Epithelial cell of esophagus (primary cell): ENCODE measurements around the gene GPR160.

Experiments
- DNase-seq: peaks from one replicate; pipeline ENCODE4 v3.0.0; 2010; ENCODE audit warnings: low read depth
- H3K4me3 ChIP-seq: 2 replicates; pipeline ENCODE4 v1.5.1; 2011; ENCODE audit warnings: mild to moderate bottlenecking, low read length, control low read depth
- CTCF ChIP-seq: IDR thresholded peaks from 2 replicates; pipeline ENCODE4 v1.5.1; 2011; ENCODE audit warnings: low read depth, mild to moderate bottlenecking, low read length, control low read depth, inconsistent platforms; ENCODE audit not compliant: insufficient read depth; ENCODE audit errors: missing control alignments

The GPR160 gene

GRCh38 chr3:170078620-170079281 lies 41.0 kb downstream of the GPR160 start:
- DNase-seq, result no peak
- no peak overlapping the region for H3K4me3 ChIP-seq
- no peak for TF ChIP-seq CTCF

GRCh38 chr3:170079536-170080165 lies 41.9 kb downstream of the GPR160 start:
- no peak for DNase-seq
- H3K4me3 ChIP-seq, result no peak overlapping the region

GRCh38 chr3:170080605-170081004 lies 42.8 kb downstream of the GPR160 start:
- TF ChIP-seq CTCF, result no peak
- no peak overlapping the region for H3K4me3 ChIP-seq
- no peak for DNase-seq

More at GRCh38 chr3:170079536-170080165, 41.9 kb downstream of the GPR160 start:
- TF ChIP-seq CTCF, result no peak

GRCh38 chr3:170081079-170081741 lies 43.4 kb downstream of the GPR160 start:
- TF ChIP-seq CTCF, result no peak
- DNase-seq, result no peak
- H3K4me3 ChIP-seq, result no peak overlapping the region

GRCh38 chr3:170083343-170083742 lies 45.5 kb downstream of the GPR160 start:
- no peak for TF ChIP-seq CTCF
- DNase-seq, result no peak
- no peak overlapping the region for H3K4me3 ChIP-seq

GRCh38 chr3:170085396-170085795 lies 47.6 kb downstream of the GPR160 start:
- DNase-seq, result no peak
- H3K4me3 ChIP-seq, result no peak overlapping the region
- no peak for TF ChIP-seq CTCF
